ENCODE data around the gene OPCML.

The OPCML gene

GRCh38 chr11:132439711-132440255 lies 1092.5 kb downstream of the OPCML start:
- H3K4me3 ChIP-seq (replicated peaks; ENCODE audit: low read depth, low read length): no peak overlapping the region
- DNase-seq (ENCODE audit: low read depth): no peak
- TF ChIP-seq CTCF (IDR thresholded peaks at IDR 0.05; ENCODE audit: low read length, missing control alignments): no peak

- no peak for DNase-seq (ENCODE audit: low read depth)
- TF ChIP-seq CTCF (IDR thresholded peaks at IDR 0.05; ENCODE audit: low read length, missing control alignments): no peak
- H3K4me3 ChIP-seq (replicated peaks; ENCODE audit: low read depth, low read length): no peak overlapping the region
Measured at GRCh38 chr11:132438418-132438817, 1093.9 kb downstream of the OPCML start.

DNA sequence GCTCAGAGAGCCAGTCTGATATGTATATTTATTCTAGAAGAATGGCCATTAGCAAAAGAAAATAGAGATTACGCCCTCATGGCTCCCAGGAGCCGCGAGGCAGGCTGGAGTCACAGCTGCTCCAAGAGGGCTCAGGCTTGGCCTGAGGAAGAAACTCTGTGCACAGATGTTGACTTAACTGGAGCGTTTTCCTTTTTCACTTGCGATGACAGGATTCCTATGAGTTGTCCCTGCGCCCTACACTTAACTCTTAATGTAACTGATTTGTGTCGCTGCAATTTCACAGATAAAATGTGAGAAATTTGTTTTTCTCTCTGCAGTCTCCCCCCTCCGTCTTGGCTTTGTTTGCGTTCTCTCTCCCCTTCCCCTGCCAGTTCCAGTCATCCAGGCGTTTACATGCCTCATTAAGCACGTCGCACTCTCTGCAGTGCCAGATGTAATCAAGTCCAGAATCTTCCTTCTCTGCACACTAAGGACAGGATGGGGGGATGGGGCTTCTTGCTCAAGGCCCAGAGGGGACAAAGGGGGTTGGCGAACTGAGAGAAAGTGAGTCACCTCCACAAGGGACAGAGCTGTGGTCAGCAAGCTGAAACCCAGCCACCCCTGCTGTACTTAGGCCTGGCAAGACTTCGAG lies 1101.8 kb downstream of the OPCML start:
- DNase-seq (ENCODE audit: low read depth): no peak
- no peak for TF ChIP-seq CTCF (IDR thresholded peaks at IDR 0.05; ENCODE audit: low read length, missing control alignments)
- no peak overlapping the region for H3K4me3 ChIP-seq (replicated peaks; ENCODE audit: low read depth, low read length)

- no peak for TF ChIP-seq CTCF (IDR thresholded peaks at IDR 0.05; ENCODE audit: low read length, missing control alignments)
- H3K4me3 ChIP-seq (replicated peaks; ENCODE audit: low read depth, low read length): no peak overlapping the region
- DNase-seq (ENCODE audit: low read depth): no peak
Measured at GRCh38 chr11:132429685-132430084, 1102.6 kb downstream of the OPCML start.

DNA sequence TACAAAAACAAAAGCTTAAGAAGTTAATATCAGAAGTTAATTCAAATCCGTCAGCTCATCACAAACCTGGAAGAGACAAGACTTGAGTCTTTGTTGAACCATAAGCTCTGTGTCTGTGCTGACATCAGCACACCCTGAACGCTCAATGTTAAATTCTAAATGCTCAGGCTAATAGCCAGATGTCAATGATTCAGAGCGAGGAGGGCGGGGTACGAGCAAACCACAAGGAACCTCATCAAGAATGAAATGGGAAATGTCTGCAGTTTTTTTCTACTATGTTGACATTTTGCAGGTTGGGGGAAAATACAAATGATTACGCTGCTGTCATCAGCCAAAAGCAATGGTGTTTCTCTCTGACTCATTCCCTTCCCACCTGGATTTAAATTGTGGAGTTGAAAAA lies 1104.7 kb downstream of the OPCML start:
- no peak for TF ChIP-seq CTCF (IDR thresholded peaks at IDR 0.05; ENCODE audit: low read length, missing control alignments)
- peak; percentile 1 for DNase-seq (ENCODE audit: low read depth)
- no peak overlapping the region for H3K4me3 ChIP-seq (replicated peaks; ENCODE audit: low read depth, low read length)

- no peak for DNase-seq (ENCODE audit: low read depth)
- TF ChIP-seq CTCF (IDR thresholded peaks at IDR 0.05; ENCODE audit: low read length, missing control alignments): no peak
- H3K4me3 ChIP-seq (replicated peaks; ENCODE audit: low read depth, low read length): no peak overlapping the region
Measured at GRCh38 chr11:132424433-132424832, 1107.9 kb downstream of the OPCML start.

DNA sequence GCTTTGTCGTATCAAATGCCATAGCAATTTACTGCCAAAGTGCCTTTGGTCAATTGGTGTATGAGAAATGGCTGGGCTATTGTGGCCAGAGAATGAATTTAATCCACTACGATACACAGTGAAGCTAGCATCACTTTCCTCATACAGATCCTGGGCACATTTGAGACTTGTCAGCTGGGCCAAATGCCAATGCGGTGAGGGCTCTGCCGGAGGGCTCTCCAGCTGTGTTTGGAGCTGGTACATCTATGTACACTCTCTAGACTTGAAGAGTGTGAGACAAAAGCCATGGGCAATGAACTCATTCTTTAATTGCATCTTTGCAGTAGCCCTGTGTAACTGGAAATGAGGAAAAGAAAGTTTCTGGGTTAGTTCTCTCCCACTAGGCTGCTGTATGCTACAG lies 1109.0 kb downstream of the OPCML start:
- no peak for TF ChIP-seq CTCF (IDR thresholded peaks at IDR 0.05; ENCODE audit: low read length, missing control alignments)
- DNase-seq (ENCODE audit: low read depth): no peak
- H3K4me3 ChIP-seq (replicated peaks; ENCODE audit: low read depth, low read length): no peak overlapping the region
